Tibial nerve (tissue), 4 donors: ENCODE data around the gene SHANK2.

Experiments used
- CTCF ChIP-seq, 5 experiments: fragments of 200-600 bp in 3 of 5; fragments of 450-650 bp in 2 of 5; sonication (generic) in 3 of 5; IDR thresholded peaks; one replicate each; pipeline ENCODE4 v1.5.1; 2016 to 2019; ENCODE audit warnings: antibody characterized with exemption in 5 of 5, mild to moderate bottlenecking in 3 of 5, moderate library complexity in 2 of 5
- EP300 ChIP-seq, 2 donors: sonication (generic); formaldehyde crosslinking; IDR thresholded peaks; one replicate each; pipeline ENCODE4 v1.6.1; 2017; ENCODE audit warnings: antibody characterized with exemption in 2 of 2, mild to moderate bottlenecking in 1 of 2
- POLR2A ChIP-seq, 2 donors: fragments of 450-650 bp; IDR thresholded peaks; one replicate each; pipeline ENCODE4 v1.6.1; 2017; ENCODE audit warnings: antibody characterized with exemption in 2 of 2, mild to moderate bottlenecking in 2 of 2, moderate library complexity in 2 of 2

DNA sequence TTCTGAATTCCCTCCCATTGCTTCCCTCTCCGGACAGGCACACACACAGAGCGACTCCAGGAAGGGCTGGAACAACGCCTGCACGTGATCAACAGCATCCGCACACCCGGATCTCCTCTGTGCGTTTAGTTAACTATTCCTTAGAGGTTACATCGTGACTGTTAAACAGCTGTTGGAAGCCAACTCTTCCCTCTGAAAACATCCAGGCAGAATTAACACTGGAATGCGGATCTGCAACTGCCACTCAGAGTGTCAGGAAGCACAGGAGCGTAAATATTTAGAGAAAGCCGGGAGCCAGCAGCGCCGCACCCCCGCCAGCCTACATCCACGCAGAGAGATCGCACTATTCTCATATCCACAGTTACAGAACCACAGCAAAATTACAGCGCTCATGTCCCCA, 46.2 kb downstream of the SHANK2 start:
- TF ChIP-seq POLR2A (IDR thresholded peaks at IDR 0.05), result no peak
- no peak for TF ChIP-seq CTCF (IDR thresholded peaks at IDR 0.05)
- no peak for TF ChIP-seq EP300 (IDR thresholded peaks at IDR 0.05)
